ENCODE data around the gene TARBP1. TPM values are rescaled to one million over a fixed set of nuclear protein-coding genes. Genes with fewer than 3 reads are reported as not detected.

TARBP1 gene
- total RNA-seq, 1 experiment from 2014 or later = 45.5 TPM

DNA sequence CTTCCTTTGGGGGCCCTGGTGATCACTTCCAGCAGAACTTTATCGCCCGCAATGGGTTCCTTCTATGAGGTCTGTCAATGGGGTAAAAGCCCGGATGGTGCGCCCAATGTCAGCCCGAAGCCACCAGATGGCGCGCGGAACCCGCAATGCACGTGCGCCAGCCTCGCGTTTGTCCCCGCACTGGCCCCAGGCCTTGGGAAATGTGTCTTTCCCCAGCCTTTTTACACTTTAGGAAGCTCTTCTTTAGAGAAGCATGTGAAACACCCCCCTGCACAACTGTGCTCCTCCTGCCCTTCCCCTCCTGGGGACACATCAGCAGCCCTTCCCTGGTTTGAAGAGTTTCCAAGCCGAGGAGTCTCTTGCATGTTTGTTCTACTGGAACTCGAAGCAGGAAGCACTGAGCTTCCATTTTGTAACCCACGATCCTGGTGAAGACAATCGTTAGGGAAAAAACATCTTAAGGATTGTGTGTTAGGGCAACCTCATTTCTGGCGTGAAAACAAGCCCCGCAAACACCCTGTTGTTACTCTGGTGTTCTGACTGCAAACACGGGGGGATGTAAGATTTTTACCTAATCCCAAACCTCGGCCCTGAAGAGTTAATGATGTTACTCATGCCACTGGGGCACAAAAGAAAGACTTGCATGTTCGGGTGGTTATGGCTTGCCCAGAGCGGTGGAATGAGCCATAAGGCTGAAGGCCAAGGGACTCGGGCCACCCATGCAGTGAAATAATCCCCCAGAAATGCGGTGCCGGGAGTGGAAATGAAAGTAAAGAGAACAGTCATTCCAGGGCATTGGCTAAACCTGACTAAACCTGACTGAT, 20.4 kb upstream of the TARBP1 start:
- Mint-ChIP-seq H3K27me3 (ENCODE audit: insufficient read depth, unreplicated experiment) (no peaks in the 10 kb centered on the region), H3K27ac (ENCODE audit: low read depth, unreplicated experiment) (peak overlapping the region; percentile 71), H3K4me3 (ENCODE audit: unreplicated experiment) (peak overlapping the region; percentile 28), H3K9me3 (ENCODE audit: unreplicated experiment) (no peaks in the 10 kb centered on the region), H3K36me3 (ENCODE audit: insufficient read depth, unreplicated experiment) (no peaks in the 10 kb centered on the region), H3K4me1 (ENCODE audit: insufficient read depth, unreplicated experiment) (peaks cover 53% of the 10 kb centered on the region)
- peak; percentile 97 for DNase-seq (ENCODE audit: unreplicated experiment)
- TF ChIP-seq, protein P1, sequence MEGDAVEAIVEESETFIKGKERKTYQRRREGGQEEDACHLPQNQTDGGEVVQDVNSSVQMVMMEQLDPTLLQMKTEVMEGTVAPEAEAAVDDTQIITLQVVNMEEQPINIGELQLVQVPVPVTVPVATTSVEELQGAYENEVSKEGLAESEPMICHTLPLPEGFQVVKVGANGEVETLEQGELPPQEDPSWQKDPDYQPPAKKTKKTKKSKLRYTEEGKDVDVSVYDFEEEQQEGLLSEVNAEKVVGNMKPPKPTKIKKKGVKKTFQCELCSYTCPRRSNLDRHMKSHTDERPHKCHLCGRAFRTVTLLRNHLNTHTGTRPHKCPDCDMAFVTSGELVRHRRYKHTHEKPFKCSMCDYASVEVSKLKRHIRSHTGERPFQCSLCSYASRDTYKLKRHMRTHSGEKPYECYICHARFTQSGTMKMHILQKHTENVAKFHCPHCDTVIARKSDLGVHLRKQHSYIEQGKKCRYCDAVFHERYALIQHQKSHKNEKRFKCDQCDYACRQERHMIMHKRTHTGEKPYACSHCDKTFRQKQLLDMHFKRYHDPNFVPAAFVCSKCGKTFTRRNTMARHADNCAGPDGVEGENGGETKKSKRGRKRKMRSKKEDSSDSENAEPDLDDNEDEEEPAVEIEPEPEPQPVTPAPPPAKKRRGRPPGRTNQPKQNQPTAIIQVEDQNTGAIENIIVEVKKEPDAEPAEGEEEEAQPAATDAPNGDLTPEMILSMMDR (IDR thresholded peaks at IDR 0.05; ENCODE audit: unreplicated experiment) = peak; percentile 100
- POLR2A ChIA-PET = interaction anchor here (0.6 to 18.2 kb wide), 37 partner anchors 8 to 842 kb away, joined by 3 to 904 read pairs (median 7); partner anchors contain the start of genes IRF2BP2 and TARBP1
- no TSS peak for BruUV-seq (replicated peaks)
- CTCF ChIA-PET = interaction anchor here (0.6 to 17.4 kb wide), 67 partner anchors 9 to 924 kb away, joined by 3 to 317 read pairs (median 4); partner anchors contain the start of gene IRF2BP2
- intact Hi-C loops (cut with micrococcal nuclease) = loop anchor here (1.0 to 10.0 kb wide), 14 partner anchors 21 to 584 kb away; partner anchors contain the start of gene TARBP1

DNA sequence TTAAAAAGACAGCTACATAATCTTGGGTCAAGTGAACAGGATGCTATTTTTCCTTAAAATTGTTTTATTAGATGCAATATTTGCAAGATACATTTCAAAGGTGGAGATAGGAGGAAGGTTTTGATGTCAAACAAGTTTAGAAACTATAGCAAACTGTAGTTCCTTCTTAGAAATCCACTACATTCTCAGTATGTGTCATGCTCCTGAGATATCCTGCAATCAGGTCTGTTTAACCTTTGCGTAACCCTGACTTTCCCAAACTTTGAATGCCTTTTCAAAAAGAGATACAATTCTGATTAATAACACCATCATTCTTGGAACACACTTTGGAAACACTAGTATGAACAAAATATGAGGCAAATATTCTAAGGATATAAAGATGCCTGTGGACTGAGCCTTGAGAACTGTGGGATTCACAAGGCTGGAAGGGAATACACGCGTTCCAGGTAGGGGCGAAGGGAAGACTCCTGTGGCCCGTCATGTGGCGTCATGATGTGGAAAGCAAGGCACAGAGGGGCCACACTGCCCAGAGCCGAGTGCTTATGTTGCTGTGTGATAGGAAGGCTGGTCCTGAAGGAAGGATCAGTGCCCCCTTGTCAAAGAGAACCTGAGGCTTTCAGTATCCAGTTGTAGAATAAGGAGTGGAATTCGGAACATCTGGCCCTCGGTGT, 19.6 kb upstream of the TARBP1 start:
- no peaks in the 10 kb centered on the region for H3K27me3 Mint-ChIP-seq (ENCODE audit: insufficient read depth, unreplicated experiment)
- TF ChIP-seq, protein P1 (IDR thresholded peaks at IDR 0.05; ENCODE audit: unreplicated experiment) = no peak
- H3K27ac Mint-ChIP-seq (ENCODE audit: low read depth, unreplicated experiment) = peak overlapping the region; percentile 71
- H3K9me3 Mint-ChIP-seq (ENCODE audit: unreplicated experiment) = no peaks in the 10 kb centered on the region
- intact Hi-C loops (cut with micrococcal nuclease) = loop anchor here (1.0 to 10.0 kb wide), 14 partner anchors 20 to 585 kb away; partner anchors contain the start of gene TARBP1
- peaks cover 51% of the 10 kb centered on the region for H3K4me1 Mint-ChIP-seq (ENCODE audit: insufficient read depth, unreplicated experiment)
- ChIA-PET CTCF (interaction anchor here (0.7 to 17.4 kb wide), 40 partner anchors 8 to 608 kb away, joined by 3 to 317 read pairs (median 6); partner anchors contain the start of gene IRF2BP2), POLR2A (interaction anchor here (0.6 to 18.2 kb wide), 33 partner anchors 8 to 758 kb away, joined by 3 to 904 read pairs (median 9); partner anchors contain the start of genes IRF2BP2 and TARBP1)
- H3K4me3 Mint-ChIP-seq (ENCODE audit: unreplicated experiment) = no peak overlapping the region
- BruUV-seq (replicated peaks) = no TSS peak
- DNase-seq (ENCODE audit: unreplicated experiment) = no peak
- H3K36me3 Mint-ChIP-seq (ENCODE audit: insufficient read depth, unreplicated experiment) = no peaks in the 10 kb centered on the region

DNA sequence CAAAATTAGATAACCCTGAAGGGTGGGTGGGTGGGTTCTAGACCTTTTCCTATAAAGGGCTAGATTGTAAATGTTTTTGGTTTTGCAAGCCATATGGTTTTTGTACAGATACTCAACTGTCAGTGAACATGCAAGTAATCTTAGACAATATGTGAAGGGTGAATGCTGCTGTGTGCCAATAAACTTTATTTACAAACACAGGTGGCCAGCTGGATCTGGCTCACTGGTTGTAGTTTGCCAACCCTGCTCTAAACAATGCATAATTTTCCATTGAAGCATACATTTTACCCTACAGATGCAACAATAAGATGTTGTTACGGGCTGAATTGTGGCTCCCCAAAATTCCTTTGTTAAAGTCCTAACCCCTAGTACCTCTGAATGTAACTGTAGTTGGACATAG, 18.6 kb upstream of the TARBP1 start:
- ChIA-PET POLR2A (interaction anchor here (0.6 to 18.2 kb wide), 6 partner anchors 10 to 587 kb away, joined by 3 to 904 read pairs (median 51); partner anchors contain the start of gene IRF2BP2), CTCF (interaction anchor here (0.6 to 17.4 kb wide), 6 partner anchors 11 to 590 kb away, joined by 3 to 317 read pairs (median 35); no protein-coding TSS in a partner anchor)
- TF ChIP-seq, protein P1 (IDR thresholded peaks at IDR 0.05; ENCODE audit: unreplicated experiment) = no peak
- H3K9me3 Mint-ChIP-seq (ENCODE audit: unreplicated experiment) = no peaks in the 10 kb centered on the region
- H3K36me3 Mint-ChIP-seq (ENCODE audit: insufficient read depth, unreplicated experiment) = no peaks in the 10 kb centered on the region
- H3K4me1 Mint-ChIP-seq (ENCODE audit: insufficient read depth, unreplicated experiment) = peaks cover 51% of the 10 kb centered on the region
- BruUV-seq (replicated peaks) = no TSS peak
- H3K27me3 Mint-ChIP-seq (ENCODE audit: insufficient read depth, unreplicated experiment) = no peaks in the 10 kb centered on the region
- no peak overlapping the region for H3K27ac Mint-ChIP-seq (ENCODE audit: low read depth, unreplicated experiment)
- no peak overlapping the region for H3K4me3 Mint-ChIP-seq (ENCODE audit: unreplicated experiment)
- intact Hi-C loops (cut with micrococcal nuclease) = loop anchor here (10.0 kb wide), 2 partner anchors 337 to 367 kb away; no protein-coding TSS in a partner anchor
- no peak for DNase-seq (ENCODE audit: unreplicated experiment)
